Osteocyte (in vitro differentiated cells): ENCODE data around the gene METTL4. TPM values are rescaled to one million over a fixed set of nuclear protein-coding genes. Genes with fewer than 3 reads are reported as not detected.

ENCODE experiments used
- DNase-seq: peaks from one replicate; pipeline ENCODE4 v3.0.0; 2021; ENCODE audit warnings: mixed read lengths; ENCODE audit not compliant: unreplicated experiment; ENCODE audit errors: extremely low spot score
- H3K27ac Mint-ChIP-seq: one replicate; pipeline ENCODE4 v1.8.0; 2021; ENCODE audit warnings: mild to moderate bottlenecking, mixed read lengths; ENCODE audit not compliant: unreplicated experiment
- H3K27me3 Mint-ChIP-seq: one replicate; pipeline ENCODE4 v1.8.0; 2021; ENCODE audit warnings: mixed read lengths; ENCODE audit not compliant: unreplicated experiment
- H3K36me3 Mint-ChIP-seq: one replicate; pipeline ENCODE4 v1.8.0; 2021; ENCODE audit warnings: mixed read lengths; ENCODE audit not compliant: unreplicated experiment
- H3K4me1 Mint-ChIP-seq: one replicate; pipeline ENCODE4 v1.8.0; 2021; ENCODE audit warnings: mixed read lengths; ENCODE audit not compliant: unreplicated experiment
- H3K4me3 Mint-ChIP-seq: one replicate; pipeline ENCODE4 v1.8.0; 2021; ENCODE audit warnings: mild to moderate bottlenecking, moderate library complexity, mixed read lengths; ENCODE audit not compliant: unreplicated experiment
- H3K9me3 Mint-ChIP-seq: one replicate; pipeline ENCODE4 v1.8.0; 2021; ENCODE audit warnings: mixed read lengths; ENCODE audit not compliant: unreplicated experiment
- total RNA-seq: library from RNA; stranded (reverse); gene quantifications from 2 replicates; pipeline ENCODE4 v1.2.1, GENCODE V29; 2021
- TF ChIP-seq, protein P1 (sequence below): fragments of 200-600 bp; sonication (generic); IDR thresholded peaks from 2 replicates; pipeline ENCODE4 v1.5.0; 2021; ENCODE audit warnings: antibody characterized with exemption, mild to moderate bottlenecking, moderate library complexity

Gene METTL4
- total RNA-seq, 1 donor from 2014 or later: 10.8 TPM

- DNase-seq: no peak
- Mint-ChIP-seq H3K27me3 (no peaks in the 10 kb centered on the region), H3K4me3 (no peak overlapping the region), H3K9me3 (no peaks in the 10 kb centered on the region), H3K27ac (no peak overlapping the region), H3K36me3 (peaks cover 6% of the 10 kb centered on the region), H3K4me1 (peaks cover 26% of the 10 kb centered on the region)
- TF ChIP-seq, protein P1, sequence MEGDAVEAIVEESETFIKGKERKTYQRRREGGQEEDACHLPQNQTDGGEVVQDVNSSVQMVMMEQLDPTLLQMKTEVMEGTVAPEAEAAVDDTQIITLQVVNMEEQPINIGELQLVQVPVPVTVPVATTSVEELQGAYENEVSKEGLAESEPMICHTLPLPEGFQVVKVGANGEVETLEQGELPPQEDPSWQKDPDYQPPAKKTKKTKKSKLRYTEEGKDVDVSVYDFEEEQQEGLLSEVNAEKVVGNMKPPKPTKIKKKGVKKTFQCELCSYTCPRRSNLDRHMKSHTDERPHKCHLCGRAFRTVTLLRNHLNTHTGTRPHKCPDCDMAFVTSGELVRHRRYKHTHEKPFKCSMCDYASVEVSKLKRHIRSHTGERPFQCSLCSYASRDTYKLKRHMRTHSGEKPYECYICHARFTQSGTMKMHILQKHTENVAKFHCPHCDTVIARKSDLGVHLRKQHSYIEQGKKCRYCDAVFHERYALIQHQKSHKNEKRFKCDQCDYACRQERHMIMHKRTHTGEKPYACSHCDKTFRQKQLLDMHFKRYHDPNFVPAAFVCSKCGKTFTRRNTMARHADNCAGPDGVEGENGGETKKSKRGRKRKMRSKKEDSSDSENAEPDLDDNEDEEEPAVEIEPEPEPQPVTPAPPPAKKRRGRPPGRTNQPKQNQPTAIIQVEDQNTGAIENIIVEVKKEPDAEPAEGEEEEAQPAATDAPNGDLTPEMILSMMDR: no peak
These were observed 3.2 kb downstream of the METTL4 start for GRCh38 chr18:2568129-2568528.

DNA sequence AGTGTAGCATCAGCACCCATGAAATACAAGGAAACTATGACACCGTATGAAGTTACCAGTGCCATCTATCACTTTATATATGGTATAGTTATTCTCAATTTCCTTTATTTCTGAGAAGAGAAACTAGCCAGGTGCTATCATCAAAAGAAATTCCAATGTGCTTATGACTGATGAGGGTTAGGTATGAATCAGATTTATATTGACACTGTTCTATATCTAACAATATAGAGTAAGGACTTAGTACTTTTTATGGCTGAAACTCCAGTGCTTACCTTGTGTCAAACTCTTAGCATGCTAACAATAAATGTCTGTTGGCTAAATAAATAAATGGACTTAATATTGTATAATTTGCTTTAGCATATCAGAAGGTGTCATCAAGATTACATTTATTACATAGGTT lies 6.9 kb downstream of the METTL4 start:
- Mint-ChIP-seq H3K27ac (no peak overlapping the region), H3K36me3 (peaks cover 15% of the 10 kb centered on the region), H3K4me3 (no peak overlapping the region), H3K27me3 (no peaks in the 10 kb centered on the region), H3K4me1 (peaks cover 3% of the 10 kb centered on the region), H3K9me3 (no peaks in the 10 kb centered on the region)
- TF ChIP-seq, protein P1: no peak
- no peak for DNase-seq

- no peak for DNase-seq
- Mint-ChIP-seq H3K4me1 (peaks cover 2% of the 10 kb centered on the region), H3K27me3 (no peaks in the 10 kb centered on the region), H3K9me3 (no peaks in the 10 kb centered on the region), H3K27ac (no peak overlapping the region), H3K36me3 (peaks cover 10% of the 10 kb centered on the region), H3K4me3 (no peak overlapping the region)
- TF ChIP-seq, protein P1: no peak
These were observed 12.1 kb downstream of the METTL4 start for GRCh38 chr18:2559249-2559648.

DNA sequence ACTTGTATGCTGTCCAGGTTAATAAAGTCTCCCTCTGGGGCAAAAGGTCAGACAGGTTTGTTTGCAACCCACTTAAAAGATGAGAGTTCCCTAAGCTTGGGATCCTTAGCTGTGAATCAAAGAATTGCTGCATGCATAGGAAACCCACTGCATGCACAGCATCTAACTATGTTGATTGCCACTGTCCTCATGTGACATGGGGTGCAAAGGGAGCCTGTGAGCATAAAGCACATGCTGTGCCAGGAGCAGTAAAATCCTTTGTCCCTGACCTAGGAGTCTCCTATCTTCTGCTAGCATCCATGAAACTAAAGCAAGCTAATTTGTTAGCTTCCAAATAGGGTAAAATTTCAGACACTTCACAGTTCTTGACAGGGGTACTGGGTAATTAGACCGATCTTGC lies 13.8 kb downstream of the METTL4 start:
- TF ChIP-seq, protein P1: no peak
- peaks cover 2% of the 10 kb centered on the region for H3K4me1 Mint-ChIP-seq
- no peak for DNase-seq
- no peak overlapping the region for H3K27ac Mint-ChIP-seq
- no peaks in the 10 kb centered on the region for H3K27me3 Mint-ChIP-seq
- peaks cover 10% of the 10 kb centered on the region for H3K36me3 Mint-ChIP-seq
- no peaks in the 10 kb centered on the region for H3K9me3 Mint-ChIP-seq
- H3K4me3 Mint-ChIP-seq: no peak overlapping the region

- TF ChIP-seq, protein P1: no peak
- DNase-seq: no peak
- H3K4me1 Mint-ChIP-seq: peaks cover 2% of the 10 kb centered on the region
- peaks cover 2% of the 10 kb centered on the region for H3K36me3 Mint-ChIP-seq
- no peaks in the 10 kb centered on the region for H3K9me3 Mint-ChIP-seq
- H3K27me3 Mint-ChIP-seq: no peaks in the 10 kb centered on the region
- no peak overlapping the region for H3K4me3 Mint-ChIP-seq
- no peak overlapping the region for H3K27ac Mint-ChIP-seq
These were observed 15.4 kb downstream of the METTL4 start for GRCh38 chr18:2555895-2556294.
